Uterus (tissue), 4 donors: ENCODE measurements around the gene CCDC57. TPM values are rescaled to one million over a fixed set of nuclear protein-coding genes. Genes with fewer than 3 reads are reported as not detected.

Experiments
- DNase-seq, 2 donors: peaks; one replicate each; pipeline ENCODE4 v3.0.0-alpha.2; 2019 to 2020
- H3K27ac ChIP-seq, 2 donors: fragments of 200-600 bp; sonication (generic); 1 replicate in 1 of 2; 2 replicates in 1 of 2; pipeline ENCODE4 v1.5.1; 2016 to 2018
- H3K27me3 ChIP-seq, 2 donors: fragments of 200-600 bp; sonication (generic); one replicate each; pipeline ENCODE4 v1.5.1; 2018 to 2019; ENCODE audit warnings: control low read depth in 1 of 2
- H3K36me3 ChIP-seq, 2 donors: fragments of 200-600 bp; sonication (generic); one replicate each; pipeline ENCODE4 v1.5.1; 2019; ENCODE audit warnings: control low read depth in 1 of 2
- H3K4me1 ChIP-seq, 2 donors: fragments of 200-600 bp; sonication (generic); one replicate each; pipeline ENCODE4 v1.5.1; 2018 to 2019; ENCODE audit warnings: control low read depth in 1 of 2
- H3K4me3 ChIP-seq, 2 donors: fragments of 200-600 bp; sonication (generic); 1 replicate in 1 of 2; 2 replicates in 1 of 2; pipeline ENCODE4 v1.5.1; 2018 to 2019; ENCODE audit warnings: mild to moderate bottlenecking in 1 of 2
- H3K9me3 ChIP-seq, 2 donors: fragments of 200-600 bp; sonication (generic); one replicate each; pipeline ENCODE4 v1.5.1; 2019; ENCODE audit warnings: control low read depth in 1 of 2
- POLR2A ChIP-seq, 2 donors: fragments of 450-650 bp; IDR thresholded peaks; one replicate each; pipeline ENCODE4 v1.6.1; 2016; ENCODE audit warnings: antibody characterized with exemption in 2 of 2, mild to moderate bottlenecking in 1 of 2, moderate library complexity in 1 of 2
- intact Hi-C: fragments of 100-400 bp; cut with DNase I; formaldehyde crosslinking; loops from one replicate; pipeline ENCODE4 v1.15.1; 2023; ENCODE audit warnings: low total_unique reads
- total RNA-seq, 4 donors: library from RNA; depleted of rRNA in 3 of 4; stranded (reverse); fragments of >200 nt in 3 of 4; gene quantifications; one replicate each; pipeline versions ENCODE4 v1.1.0 to v1.2.4, GENCODE V29; 2014 to 2023
- TF ChIP-seq, protein P1 (sequence below), 4 experiments: fragments of 200-600 bp in 2 of 4; fragments of 450-650 bp in 2 of 4; sonication (generic) in 2 of 4; IDR thresholded peaks; one replicate each; pipeline ENCODE4 v1.5.1; 2016 to 2019; ENCODE audit warnings: antibody characterized with exemption in 4 of 4, mild to moderate bottlenecking in 2 of 4, moderate library complexity in 1 of 4
- donor health status: DM: yes; HTN: yes; CAD: no.

CCDC57 gene
- total RNA-seq, 4 donors from 2014 or later, result 4.4 to 88.2 (median 17.6) TPM

DNA sequence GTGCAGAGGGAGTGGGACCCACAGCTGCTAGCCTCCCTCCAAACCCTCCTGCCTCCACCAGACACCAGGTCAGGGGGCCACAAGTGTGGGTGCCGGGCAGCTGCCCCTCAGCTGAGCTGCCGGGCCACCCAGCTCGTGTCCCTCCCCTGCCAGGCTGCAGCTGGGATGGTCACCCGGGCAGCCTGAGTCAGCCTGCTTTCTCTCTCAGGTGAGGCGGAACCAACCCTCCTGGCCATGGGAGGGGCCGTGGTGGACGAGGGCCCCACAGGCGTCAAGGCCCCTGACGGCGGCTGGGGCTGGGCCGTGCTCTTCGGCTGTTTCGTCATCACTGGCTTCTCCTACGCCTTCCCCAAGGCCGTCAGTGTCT lies 23.1 kb upstream of the CCDC57 start:
- Histone ChIP-seq H3K9me3 (no peaks in the 10 kb centered on the region), H3K27me3 (no peaks in the 10 kb centered on the region), H3K4me3 (no peak overlapping the region), H3K4me1 (peaks cover 4 to 43% of the 10 kb centered on the region in 2 donors), H3K36me3 (no peaks in the 10 kb centered on the region), H3K27ac (peak overlapping the region; percentile 52 to 59)
- TF ChIP-seq, protein P1, sequence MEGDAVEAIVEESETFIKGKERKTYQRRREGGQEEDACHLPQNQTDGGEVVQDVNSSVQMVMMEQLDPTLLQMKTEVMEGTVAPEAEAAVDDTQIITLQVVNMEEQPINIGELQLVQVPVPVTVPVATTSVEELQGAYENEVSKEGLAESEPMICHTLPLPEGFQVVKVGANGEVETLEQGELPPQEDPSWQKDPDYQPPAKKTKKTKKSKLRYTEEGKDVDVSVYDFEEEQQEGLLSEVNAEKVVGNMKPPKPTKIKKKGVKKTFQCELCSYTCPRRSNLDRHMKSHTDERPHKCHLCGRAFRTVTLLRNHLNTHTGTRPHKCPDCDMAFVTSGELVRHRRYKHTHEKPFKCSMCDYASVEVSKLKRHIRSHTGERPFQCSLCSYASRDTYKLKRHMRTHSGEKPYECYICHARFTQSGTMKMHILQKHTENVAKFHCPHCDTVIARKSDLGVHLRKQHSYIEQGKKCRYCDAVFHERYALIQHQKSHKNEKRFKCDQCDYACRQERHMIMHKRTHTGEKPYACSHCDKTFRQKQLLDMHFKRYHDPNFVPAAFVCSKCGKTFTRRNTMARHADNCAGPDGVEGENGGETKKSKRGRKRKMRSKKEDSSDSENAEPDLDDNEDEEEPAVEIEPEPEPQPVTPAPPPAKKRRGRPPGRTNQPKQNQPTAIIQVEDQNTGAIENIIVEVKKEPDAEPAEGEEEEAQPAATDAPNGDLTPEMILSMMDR (IDR thresholded peaks at IDR 0.05), result no peak
- no peak for TF ChIP-seq POLR2A (IDR thresholded peaks at IDR 0.05)
- DNase-seq, result no peak
- intact Hi-C loops, result loop anchor here (10.0 kb wide), 1 partner anchor 89 kb away; no protein-coding TSS in a partner anchor

- TF ChIP-seq, protein P1 (IDR thresholded peaks at IDR 0.05), result no peak
- TF ChIP-seq POLR2A (IDR thresholded peaks at IDR 0.05), result no peak
- Histone ChIP-seq H3K4me3 (no peak overlapping the region), H3K9me3 (no peaks in the 10 kb centered on the region), H3K36me3 (no peaks in the 10 kb centered on the region), H3K4me1 (peaks cover 4 to 38% of the 10 kb centered on the region in 2 donors), H3K27ac (no peak overlapping the region), H3K27me3 (no peaks in the 10 kb centered on the region)
- DNase-seq, result no peak
- intact Hi-C loops, result loop anchor here (10.0 kb wide), 1 partner anchor 90 kb away; no protein-coding TSS in a partner anchor
Observed at GRCh38 chr17:82235056-82235774, 22.6 kb upstream of the CCDC57 start.

GRCh38 chr17:82234211-82235055 lies 21.8 kb upstream of the CCDC57 start:
- no peaks in the 10 kb centered on the region for H3K27me3 ChIP-seq
- peaks cover 4 to 30% of the 10 kb centered on the region in 2 donors for H3K4me1 ChIP-seq
- no peak for DNase-seq
- H3K27ac ChIP-seq, result no peak overlapping the region
- H3K36me3 ChIP-seq, result no peaks in the 10 kb centered on the region
- intact Hi-C loops, result loop anchor here (10.0 kb wide), 1 partner anchor 90 kb away; no protein-coding TSS in a partner anchor
- no peaks in the 10 kb centered on the region for H3K9me3 ChIP-seq
- TF ChIP-seq POLR2A (IDR thresholded peaks at IDR 0.05), result no peak
- TF ChIP-seq, protein P1 (IDR thresholded peaks at IDR 0.05), result no peak
- no peak overlapping the region for H3K4me3 ChIP-seq

GRCh38 chr17:82232876-82233785 lies 20.5 kb upstream of the CCDC57 start:
- no peak for TF ChIP-seq POLR2A (IDR thresholded peaks at IDR 0.05)
- TF ChIP-seq, protein P1 (IDR thresholded peaks at IDR 0.05), result no peak
- intact Hi-C loops, result loop anchor here (10.0 kb wide), 1 partner anchor 92 kb away; no protein-coding TSS in a partner anchor
- peaks cover 0 to 5% of the 10 kb centered on the region in 2 donors for H3K27me3 ChIP-seq
- peak in 1 of 2 donors; percentile 23 for DNase-seq
- H3K27ac ChIP-seq, result no peak overlapping the region
- H3K36me3 ChIP-seq, result no peaks in the 10 kb centered on the region
- H3K4me1 ChIP-seq, result peaks cover 2 to 20% of the 10 kb centered on the region in 2 donors
- H3K9me3 ChIP-seq, result no peaks in the 10 kb centered on the region
- no peak overlapping the region for H3K4me3 ChIP-seq
